Measurements from ENCODE around the gene RBBP7.

The RBBP7 gene

GRCh38 chrX:16807548-16807947 lies 62.6 kb downstream of the RBBP7 start:
- Histone ChIP-seq H3K36me3 (no peaks in the 10 kb centered on the region), H3K4me1 (peaks cover 0 to 6% (median 0%) of the 10 kb centered on the region in 4 donors), H3K27ac (no peak overlapping the region), H3K27me3 (no peaks in the 10 kb centered on the region), H3K4me3 (peak overlapping the region in 1 of 2 donors; percentile 41), H3K9me3 (no peaks in the 10 kb centered on the region)
- TF ChIP-seq CTCF (IDR thresholded peaks at IDR 0.05), result peak in 1 of 2 experiments; percentile 13
- DNase-seq, result no peak
- intact Hi-C loops (cut with DNase I; ENCODE audit: low total_unique reads), result no loop called here

- Histone ChIP-seq H3K36me3 (peaks cover 0 to 6% (median 0%) of the 10 kb centered on the region in 3 donors), H3K27me3 (no peaks in the 10 kb centered on the region), H3K4me3 (no peak overlapping the region), H3K27ac (no peak overlapping the region), H3K4me1 (peaks cover 0 to 6% (median 0%) of the 10 kb centered on the region in 4 donors), H3K9me3 (no peaks in the 10 kb centered on the region)
- no peak for DNase-seq
- no peak for TF ChIP-seq CTCF (IDR thresholded peaks at IDR 0.05)
- intact Hi-C loops (cut with DNase I; ENCODE audit: low total_unique reads), result no loop called here
Measured at GRCh38 chrX:16804923-16805464, 65.2 kb downstream of the RBBP7 start.

GRCh38 chrX:16797841-16798240 lies 72.3 kb downstream of the RBBP7 start:
- H3K36me3 ChIP-seq, result peaks cover 0 to 17% (median 6%) of the 10 kb centered on the region in 3 donors
- no peaks in the 10 kb centered on the region for H3K27me3 ChIP-seq
- no peaks in the 10 kb centered on the region for H3K9me3 ChIP-seq
- intact Hi-C loops (cut with DNase I; ENCODE audit: low total_unique reads), result no loop called here
- no peak for TF ChIP-seq CTCF (IDR thresholded peaks at IDR 0.05)
- no peaks in the 10 kb centered on the region for H3K4me1 ChIP-seq
- H3K4me3 ChIP-seq, result no peak overlapping the region
- H3K27ac ChIP-seq, result no peak overlapping the region
- DNase-seq, result no peak

GRCh38 chrX:16797358-16797757 lies 72.8 kb downstream of the RBBP7 start:
- no peaks in the 10 kb centered on the region for H3K4me1 ChIP-seq
- intact Hi-C loops (cut with DNase I; ENCODE audit: low total_unique reads), result no loop called here
- no peaks in the 10 kb centered on the region for H3K9me3 ChIP-seq
- TF ChIP-seq CTCF (IDR thresholded peaks at IDR 0.05), result no peak
- no peak overlapping the region for H3K4me3 ChIP-seq
- peaks cover 0 to 17% (median 6%) of the 10 kb centered on the region in 3 donors for H3K36me3 ChIP-seq
- H3K27ac ChIP-seq, result no peak overlapping the region
- H3K27me3 ChIP-seq, result no peaks in the 10 kb centered on the region
- DNase-seq, result peak; percentile 32 to 69

- Histone ChIP-seq H3K36me3 (peaks cover 0 to 15% (median 6%) of the 10 kb centered on the region in 3 donors), H3K4me3 (no peak overlapping the region), H3K27ac (no peak overlapping the region), H3K27me3 (no peaks in the 10 kb centered on the region), H3K4me1 (no peaks in the 10 kb centered on the region), H3K9me3 (no peaks in the 10 kb centered on the region)
- intact Hi-C loops (cut with DNase I; ENCODE audit: low total_unique reads), result no loop called here
- DNase-seq, result no peak
- TF ChIP-seq CTCF (IDR thresholded peaks at IDR 0.05), result no peak
Measured at GRCh38 chrX:16796298-16796697, 73.9 kb downstream of the RBBP7 start.

All from tibial artery (tissue), 4 donors.